Measurements from ENCODE around the gene PSMG4.

- no peak for TF ChIP-seq POLR2A (IDR thresholded peaks at IDR 0.05; ENCODE audit: low read depth, low read length)
- TF ChIP-seq SPI1 (IDR thresholded peaks at IDR 0.05; ENCODE audit: low read depth, low read length): no peak
- no peak for TF ChIP-seq POLR2AphosphoS5 (IDR thresholded peaks at IDR 0.05; ENCODE audit: low read depth, low read length)
- TF ChIP-seq TAF1 (IDR thresholded peaks at IDR 0.05; ENCODE audit: low read depth, low read length): no peak
Measured at GRCh38 chr6:3297006-3297405, 38.3 kb downstream of the PSMG4 start.
